HL-60 (cell line): ENCODE results near the gene KCNQ1.
A peak's percentile ranks its signal among the peaks of the same experiment; 100 is the strongest.

Source experiments
- DNase-seq, 2 experiments: peaks; one replicate each; pipeline ENCODE4 v3.0.0-alpha.2; 2010 to 2020; ENCODE audit warnings: low read depth in 1 of 2, low spot score in 1 of 2
- H3K27ac ChIP-seq: fragments of 250-450 bp; sonication (Bioruptor Pico); replicated peaks from 2 replicates; pipeline ENCODE4 v1.5.1; 2020; ENCODE audit warnings: mild to moderate bottlenecking, moderate library complexity
- H3K27me3 ChIP-seq: fragments of 250-450 bp; sonication (Bioruptor Pico); 2 replicates; pipeline ENCODE4 v1.5.1; 2021; ENCODE audit warnings: mild to moderate bottlenecking, moderate library complexity; ENCODE audit not compliant: insufficient read depth, poor library complexity, severe bottlenecking
- H3K4me3 ChIP-seq: replicated peaks from 2 replicates; pipeline ENCODE4 v1.5.1; 2011; ENCODE audit warnings: mild to moderate bottlenecking, control low read depth, low read length; ENCODE audit not compliant: insufficient read depth
- GABPA ChIP-seq: IDR thresholded peaks from 2 replicates; pipeline ENCODE4 v1.6.1; 2012; ENCODE audit warnings: low read depth
- POLR2AphosphoS5 ChIP-seq: IDR thresholded peaks from 2 replicates; pipeline ENCODE4 v1.6.1; 2012; ENCODE audit warnings: low read depth
- SPI1 ChIP-seq: IDR thresholded peaks from 2 replicates; pipeline ENCODE4 v1.6.1; 2012; ENCODE audit warnings: low read depth, mild to moderate bottlenecking, borderline replicate concordance
- TF ChIP-seq, protein P1 (sequence below): IDR thresholded peaks from one replicate; pipeline ENCODE4 v1.5.1; 2011; ENCODE audit warnings: low read length, control low read depth, inconsistent platforms; ENCODE audit not compliant: insufficient read depth
- TF ChIP-seq, protein P2 (sequence below): IDR thresholded peaks from 2 replicates; pipeline ENCODE4 v1.6.1; 2012; ENCODE audit warnings: low read depth; ENCODE audit not compliant: insufficient replicate concordance

The KCNQ1 gene

GRCh38 chr11:2424811-2425495 is 19.9 kb upstream of the KCNQ1 start:
- H3K27me3 ChIP-seq, result no peaks in the 10 kb centered on the region
- TF ChIP-seq SPI1, result no peak
- TF ChIP-seq, protein P1, sequence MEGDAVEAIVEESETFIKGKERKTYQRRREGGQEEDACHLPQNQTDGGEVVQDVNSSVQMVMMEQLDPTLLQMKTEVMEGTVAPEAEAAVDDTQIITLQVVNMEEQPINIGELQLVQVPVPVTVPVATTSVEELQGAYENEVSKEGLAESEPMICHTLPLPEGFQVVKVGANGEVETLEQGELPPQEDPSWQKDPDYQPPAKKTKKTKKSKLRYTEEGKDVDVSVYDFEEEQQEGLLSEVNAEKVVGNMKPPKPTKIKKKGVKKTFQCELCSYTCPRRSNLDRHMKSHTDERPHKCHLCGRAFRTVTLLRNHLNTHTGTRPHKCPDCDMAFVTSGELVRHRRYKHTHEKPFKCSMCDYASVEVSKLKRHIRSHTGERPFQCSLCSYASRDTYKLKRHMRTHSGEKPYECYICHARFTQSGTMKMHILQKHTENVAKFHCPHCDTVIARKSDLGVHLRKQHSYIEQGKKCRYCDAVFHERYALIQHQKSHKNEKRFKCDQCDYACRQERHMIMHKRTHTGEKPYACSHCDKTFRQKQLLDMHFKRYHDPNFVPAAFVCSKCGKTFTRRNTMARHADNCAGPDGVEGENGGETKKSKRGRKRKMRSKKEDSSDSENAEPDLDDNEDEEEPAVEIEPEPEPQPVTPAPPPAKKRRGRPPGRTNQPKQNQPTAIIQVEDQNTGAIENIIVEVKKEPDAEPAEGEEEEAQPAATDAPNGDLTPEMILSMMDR, result no peak
- TF ChIP-seq GABPA, result no peak
- no peak for TF ChIP-seq POLR2AphosphoS5
- TF ChIP-seq, protein P2, sequence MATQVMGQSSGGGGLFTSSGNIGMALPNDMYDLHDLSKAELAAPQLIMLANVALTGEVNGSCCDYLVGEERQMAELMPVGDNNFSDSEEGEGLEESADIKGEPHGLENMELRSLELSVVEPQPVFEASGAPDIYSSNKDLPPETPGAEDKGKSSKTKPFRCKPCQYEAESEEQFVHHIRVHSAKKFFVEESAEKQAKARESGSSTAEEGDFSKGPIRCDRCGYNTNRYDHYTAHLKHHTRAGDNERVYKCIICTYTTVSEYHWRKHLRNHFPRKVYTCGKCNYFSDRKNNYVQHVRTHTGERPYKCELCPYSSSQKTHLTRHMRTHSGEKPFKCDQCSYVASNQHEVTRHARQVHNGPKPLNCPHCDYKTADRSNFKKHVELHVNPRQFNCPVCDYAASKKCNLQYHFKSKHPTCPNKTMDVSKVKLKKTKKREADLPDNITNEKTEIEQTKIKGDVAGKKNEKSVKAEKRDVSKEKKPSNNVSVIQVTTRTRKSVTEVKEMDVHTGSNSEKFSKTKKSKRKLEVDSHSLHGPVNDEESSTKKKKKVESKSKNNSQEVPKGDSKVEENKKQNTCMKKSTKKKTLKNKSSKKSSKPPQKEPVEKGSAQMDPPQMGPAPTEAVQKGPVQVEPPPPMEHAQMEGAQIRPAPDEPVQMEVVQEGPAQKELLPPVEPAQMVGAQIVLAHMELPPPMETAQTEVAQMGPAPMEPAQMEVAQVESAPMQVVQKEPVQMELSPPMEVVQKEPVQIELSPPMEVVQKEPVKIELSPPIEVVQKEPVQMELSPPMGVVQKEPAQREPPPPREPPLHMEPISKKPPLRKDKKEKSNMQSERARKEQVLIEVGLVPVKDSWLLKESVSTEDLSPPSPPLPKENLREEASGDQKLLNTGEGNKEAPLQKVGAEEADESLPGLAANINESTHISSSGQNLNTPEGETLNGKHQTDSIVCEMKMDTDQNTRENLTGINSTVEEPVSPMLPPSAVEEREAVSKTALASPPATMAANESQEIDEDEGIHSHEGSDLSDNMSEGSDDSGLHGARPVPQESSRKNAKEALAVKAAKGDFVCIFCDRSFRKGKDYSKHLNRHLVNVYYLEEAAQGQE, result no peak

DNA sequence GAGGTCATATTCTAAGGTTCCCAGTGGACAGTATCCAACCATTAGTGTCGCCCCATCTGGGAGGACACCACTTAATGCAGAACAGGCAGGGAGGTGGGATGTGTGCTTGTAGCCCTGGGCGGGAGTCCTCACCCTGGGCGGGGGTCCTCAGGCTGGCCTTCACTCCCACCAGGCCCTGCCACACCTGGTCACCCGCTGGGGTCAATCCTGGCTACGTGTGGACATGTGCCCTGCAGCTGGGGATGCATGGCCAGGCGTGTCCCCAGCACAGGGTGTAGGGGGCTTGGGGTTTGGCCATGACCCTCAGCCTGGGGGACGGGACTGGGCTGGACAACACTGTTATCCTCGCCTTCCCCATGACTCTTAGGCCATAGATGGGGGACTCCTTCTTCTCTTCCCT is 19.3 kb upstream of the KCNQ1 start:
- Histone ChIP-seq H3K27me3 (no peaks in the 10 kb centered on the region), H3K27ac (no peak overlapping the region), H3K4me3 (no peak overlapping the region)
- no peak for DNase-seq
- TF ChIP-seq, protein P2, result no peak
- TF ChIP-seq GABPA, result no peak
- no peak for TF ChIP-seq POLR2AphosphoS5
- TF ChIP-seq, protein P1, result no peak
- TF ChIP-seq SPI1, result no peak

More at GRCh38 chr11:2424811-2425495, 19.9 kb upstream of the KCNQ1 start:
- Histone ChIP-seq H3K27ac (no peak overlapping the region), H3K4me3 (no peak overlapping the region)
- peak; percentile 52 to 59 for DNase-seq

DNA sequence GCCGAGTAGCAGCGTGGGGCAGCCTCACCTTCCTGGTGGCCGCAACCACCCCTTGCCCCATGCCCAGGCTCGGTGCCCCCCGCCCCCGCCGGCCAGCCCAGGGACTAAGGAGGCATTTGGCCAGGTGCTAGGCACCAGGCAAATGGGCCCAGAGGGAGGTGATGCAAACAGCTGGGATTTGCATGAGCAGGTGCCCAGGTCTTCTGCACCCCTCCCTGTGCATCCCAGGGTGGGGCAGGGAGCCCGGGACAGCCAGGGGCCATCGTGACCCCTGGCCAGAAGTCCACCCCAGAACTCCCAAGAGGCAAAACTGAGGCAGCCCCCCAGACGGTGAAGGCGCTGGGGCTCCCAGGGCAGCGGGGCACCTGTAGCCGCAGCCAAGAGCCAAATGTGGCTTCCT is 18.6 kb upstream of the KCNQ1 start:
- no peak for DNase-seq
- TF ChIP-seq, protein P2, result no peak
- H3K27me3 ChIP-seq, result no peaks in the 10 kb centered on the region
- H3K4me3 ChIP-seq, result no peak overlapping the region
- no peak overlapping the region for H3K27ac ChIP-seq
